ENCODE measurements around the gene RHOH. TPM values are rescaled to one million over a fixed set of nuclear protein-coding genes. Genes with fewer than 3 reads are reported as not detected.
"Not testable (repeated sequence)": the region's sequence is repeated elsewhere in the genome, so short reads cannot be mapped to it uniquely, and the experiment has no call there.

Gene RHOH
- total RNA-seq (2014; rRNA removed; shearing (Covaris generic)) (35.5 and 38.2 TPM in 2 replicates), total RNA-seq (2022) (83.2 and 87.4 TPM in 2 replicates), Bru-seq, nascent RNA (percentile 99 among the genes with signal in this experiment), BruChase-seq, experiment 1, labeled RNA remaining after a 6-hour chase (percentile 98 among the genes with signal in this experiment), BruChase-seq, experiment 2, labeled RNA remaining after a 2-hour chase (percentile 93 among the genes with signal in this experiment)
- long read RNA-seq, full-length matches to known transcripts, result 39 of 55 reads
- long read RNA-seq, partial matches to known transcripts, result 1 of 55 reads
- long read RNA-seq, other reads (novel, unspliced or antisense), result 15 of 55 reads

GRCh38 chr4:40196724-40197281, at the start of gene RHOH:
Gene RHOH, plus strand, starts transcription at chr4:40197031. Its CDS starts 46,356 bp downstream, at chr4:40243387.
- ChIA-PET POLR2A (interaction anchor here (0.5 to 17.3 kb wide), 20 partner anchors 8 to 1076 kb away, joined by 3 to 212 read pairs (median 4); no protein-coding TSS in a partner anchor), CTCF (ENCODE audit: unreplicated experiment) (no interaction called here)
- Histone ChIP-seq H3K4me1 (ENCODE audit: insufficient read depth, low read length, poor library complexity, severe bottlenecking) (peaks cover 44% of the 10 kb centered on the region), H3K27ac (ENCODE audit: low read depth, low read length, poor library complexity, severe bottlenecking) (peak within 1 kb of the TSS; percentile 93), H3K4me3 (ENCODE audit: low read depth, low read length, poor library complexity, severe bottlenecking) (peak within 1 kb of the TSS; percentile 79), H3K9me2 (ENCODE audit: insufficient read depth, low read length) (no peaks in the 10 kb centered on the region), H3K79me2 (ENCODE audit: insufficient read depth, low read depth, low read length) (peaks cover 95% of the 10 kb centered on the region), H4K20me1 (ENCODE audit: insufficient read depth, low read length) (peaks cover 27% of the 10 kb centered on the region), H3K9me3 (ENCODE audit: low read length) (no peaks in the 10 kb centered on the region), H2AFZ (ENCODE audit: low read length) (no peak within 1 kb of the TSS; the same call in 1 of the 2 replicates), H3K4me2 (ENCODE audit: low read length) (peak within 1 kb of the TSS; percentile 84), H3K36me3 (ENCODE audit: insufficient read depth, low read length) (peaks cover 48% of the 10 kb centered on the region)
- BruUV-seq (replicated peaks), result no TSS peak
- intact Hi-C loops (cut with micrococcal nuclease; ENCODE audit: unreplicated experiment), result loop anchor here (2.0 to 10.0 kb wide), 7 partner anchors 112 to 1170 kb away; partner anchors contain the start of gene N4BP2
- peak; percentile 93 for DNase-seq (ENCODE audit: low spot score)
- TF ChIP-seq EZH2phosphoT487 (IDR thresholded peaks at IDR 0.05; ENCODE audit: borderline replicate concordance, low read depth, low read length), result no peak
- TF ChIP-seq, protein P1, sequence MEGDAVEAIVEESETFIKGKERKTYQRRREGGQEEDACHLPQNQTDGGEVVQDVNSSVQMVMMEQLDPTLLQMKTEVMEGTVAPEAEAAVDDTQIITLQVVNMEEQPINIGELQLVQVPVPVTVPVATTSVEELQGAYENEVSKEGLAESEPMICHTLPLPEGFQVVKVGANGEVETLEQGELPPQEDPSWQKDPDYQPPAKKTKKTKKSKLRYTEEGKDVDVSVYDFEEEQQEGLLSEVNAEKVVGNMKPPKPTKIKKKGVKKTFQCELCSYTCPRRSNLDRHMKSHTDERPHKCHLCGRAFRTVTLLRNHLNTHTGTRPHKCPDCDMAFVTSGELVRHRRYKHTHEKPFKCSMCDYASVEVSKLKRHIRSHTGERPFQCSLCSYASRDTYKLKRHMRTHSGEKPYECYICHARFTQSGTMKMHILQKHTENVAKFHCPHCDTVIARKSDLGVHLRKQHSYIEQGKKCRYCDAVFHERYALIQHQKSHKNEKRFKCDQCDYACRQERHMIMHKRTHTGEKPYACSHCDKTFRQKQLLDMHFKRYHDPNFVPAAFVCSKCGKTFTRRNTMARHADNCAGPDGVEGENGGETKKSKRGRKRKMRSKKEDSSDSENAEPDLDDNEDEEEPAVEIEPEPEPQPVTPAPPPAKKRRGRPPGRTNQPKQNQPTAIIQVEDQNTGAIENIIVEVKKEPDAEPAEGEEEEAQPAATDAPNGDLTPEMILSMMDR (conservative IDR thresholded peaks at IDR 0.05; ENCODE audit: low read length), result no peak

GRCh38 chr4:40147490-40147889, 49.3 kb upstream of the RHOH start:
- H3K27ac ChIP-seq (ENCODE audit: low read depth, low read length, poor library complexity, severe bottlenecking); H3K9me2 ChIP-seq (ENCODE audit: insufficient read depth, low read length); H3K4me3 ChIP-seq (ENCODE audit: low read depth, low read length, poor library complexity, severe bottlenecking); BruUV-seq (replicated peaks); H4K20me1 ChIP-seq (ENCODE audit: insufficient read depth, low read length); CTCF ChIA-PET (ENCODE audit: unreplicated experiment); POLR2A ChIA-PET; H3K4me2 ChIP-seq (ENCODE audit: low read length); DNase-seq (ENCODE audit: low spot score); H2AFZ ChIP-seq (ENCODE audit: low read length); intact Hi-C loops (cut with micrococcal nuclease; ENCODE audit: unreplicated experiment); H3K79me2 ChIP-seq (ENCODE audit: insufficient read depth, low read depth, low read length): not testable (repeated sequence)
- Histone ChIP-seq H3K36me3 (ENCODE audit: insufficient read depth, low read length) (peaks cover 53% of the 10 kb centered on the region), H3K4me1 (ENCODE audit: insufficient read depth, low read length, poor library complexity, severe bottlenecking) (peaks cover 17% of the 10 kb centered on the region), H3K9me3 (ENCODE audit: low read length) (peaks cover 18% of the 10 kb centered on the region)

- H2AFZ ChIP-seq (ENCODE audit: low read length), result no peak overlapping the region
- CTCF ChIA-PET (ENCODE audit: unreplicated experiment), result no interaction called here
- intact Hi-C loops (cut with micrococcal nuclease; ENCODE audit: unreplicated experiment), result loop anchor here (1.0 to 5.0 kb wide), 8 partner anchors 55 to 569 kb away; partner anchors contain the start of gene N4BP2
- H3K4me1 ChIP-seq (ENCODE audit: insufficient read depth, low read length, poor library complexity, severe bottlenecking), result peaks cover 22% of the 10 kb centered on the region
- POLR2A ChIA-PET, result interaction anchor here (0.6 to 1.2 kb wide), 4 partner anchors 47 to 167 kb away, joined by 3 to 4 read pairs (median 3); no protein-coding TSS in a partner anchor
- peaks cover 18% of the 10 kb centered on the region for H3K9me3 ChIP-seq (ENCODE audit: low read length)
- no TSS peak for BruUV-seq (replicated peaks)
- no peaks in the 10 kb centered on the region for H3K9me2 ChIP-seq (ENCODE audit: insufficient read depth, low read length)
- H3K36me3 ChIP-seq (ENCODE audit: insufficient read depth, low read length), result peaks cover 35% of the 10 kb centered on the region
- no peaks in the 10 kb centered on the region for H4K20me1 ChIP-seq (ENCODE audit: insufficient read depth, low read length)
- DNase-seq (ENCODE audit: low spot score), result peak; percentile 93
- no peak overlapping the region for H3K27ac ChIP-seq (ENCODE audit: low read depth, low read length, poor library complexity, severe bottlenecking)
- TF ChIP-seq EZH2phosphoT487 (IDR thresholded peaks at IDR 0.05; ENCODE audit: borderline replicate concordance, low read depth, low read length), result no peak
- TF ChIP-seq, protein P1 (conservative IDR thresholded peaks at IDR 0.05; ENCODE audit: low read length), result peak; percentile 92
- 0 out of 2 replicates have a peak, but pooled peaks cover 4% of the 10 kb centered on the region for H3K79me2 ChIP-seq (ENCODE audit: insufficient read depth, low read depth, low read length)
- no peak overlapping the region; the same call in 1 of the 2 replicates for H3K4me2 ChIP-seq (ENCODE audit: low read length)
- H3K4me3 ChIP-seq (ENCODE audit: low read depth, low read length, poor library complexity, severe bottlenecking), result no peak overlapping the region
Measured at GRCh38 chr4:40149960-40150385, 46.9 kb upstream of the RHOH start.

All from OCI-LY7 (cell line).